WTC11 (cell line): Measurements from ENCODE around the gene ACTR3C.

ENCODE experiments used
- TP53 ChIP-seq: sonication (generic); formaldehyde crosslinking; IDR thresholded peaks from 2 replicates; pipeline ENCODE4 v1.8.1; 2023; ENCODE audit warnings: mild to moderate bottlenecking, missing genetic modification reagents
- TF ChIP-seq, protein P1 (sequence below): sonication (generic); formaldehyde crosslinking; IDR thresholded peaks from 2 replicates; pipeline ENCODE4 v1.8.1; 2023; ENCODE audit warnings: mild to moderate bottlenecking, moderate library complexity, missing genetic modification reagents
- TF ChIP-seq, protein P2 (sequence below): sonication (generic); formaldehyde crosslinking; IDR thresholded peaks from 2 replicates; pipeline ENCODE4 v1.8.1; 2023; ENCODE audit warnings: mild to moderate bottlenecking, missing genetic modification reagents, moderate library complexity

DNA sequence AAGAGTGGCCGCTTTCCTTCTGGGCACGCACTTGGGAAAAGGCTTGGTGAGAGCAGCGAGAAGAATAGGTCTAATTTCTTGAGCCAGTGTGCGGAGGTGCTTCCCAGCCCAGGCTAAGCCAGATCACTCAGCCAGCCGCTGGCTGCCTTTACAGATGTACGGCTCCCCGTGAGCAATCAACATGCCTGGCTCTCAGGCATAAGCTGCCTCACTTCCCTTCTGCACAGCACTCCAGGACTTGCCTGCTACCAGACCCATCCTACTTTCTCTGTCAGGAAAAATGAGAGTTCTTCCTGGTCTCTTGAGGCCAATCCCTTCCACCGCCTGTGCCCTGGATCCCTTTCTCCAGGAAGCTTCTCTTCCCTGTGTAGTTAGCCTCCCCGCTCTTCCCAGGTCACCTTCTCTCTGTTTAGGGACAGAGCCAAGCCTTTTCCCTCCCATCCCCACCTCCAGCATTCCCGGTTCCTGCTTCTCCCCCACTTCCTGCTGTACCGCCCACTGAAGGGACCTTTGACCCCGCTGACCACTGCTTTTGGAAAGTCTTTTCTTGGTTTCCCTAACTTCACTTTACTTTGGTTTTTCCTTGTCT lies 1.1 kb upstream of the ACTR3C start:
- TF ChIP-seq, protein P1, sequence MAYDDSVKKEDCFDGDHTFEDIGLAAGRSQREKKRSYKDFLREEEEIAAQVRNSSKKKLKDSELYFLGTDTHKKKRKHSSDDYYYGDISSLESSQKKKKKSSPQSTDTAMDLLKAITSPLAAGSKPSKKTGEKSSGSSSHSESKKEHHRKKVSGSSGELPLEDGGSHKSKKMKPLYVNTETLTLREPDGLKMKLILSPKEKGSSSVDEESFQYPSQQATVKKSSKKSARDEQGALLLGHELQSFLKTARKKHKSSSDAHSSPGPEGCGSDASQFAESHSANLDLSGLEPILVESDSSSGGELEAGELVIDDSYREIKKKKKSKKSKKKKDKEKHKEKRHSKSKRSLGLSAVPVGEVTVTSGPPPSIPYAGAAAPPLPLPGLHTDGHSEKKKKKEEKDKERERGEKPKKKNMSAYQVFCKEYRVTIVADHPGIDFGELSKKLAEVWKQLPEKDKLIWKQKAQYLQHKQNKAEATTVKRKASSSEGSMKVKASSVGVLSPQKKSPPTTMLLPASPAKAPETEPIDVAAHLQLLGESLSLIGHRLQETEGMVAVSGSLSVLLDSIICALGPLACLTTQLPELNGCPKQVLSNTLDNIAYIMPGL (CRISPR knock-in tag), result no peak
- TF ChIP-seq TP53 (CRISPR knock-in tag), result no peak
- TF ChIP-seq, protein P2, sequence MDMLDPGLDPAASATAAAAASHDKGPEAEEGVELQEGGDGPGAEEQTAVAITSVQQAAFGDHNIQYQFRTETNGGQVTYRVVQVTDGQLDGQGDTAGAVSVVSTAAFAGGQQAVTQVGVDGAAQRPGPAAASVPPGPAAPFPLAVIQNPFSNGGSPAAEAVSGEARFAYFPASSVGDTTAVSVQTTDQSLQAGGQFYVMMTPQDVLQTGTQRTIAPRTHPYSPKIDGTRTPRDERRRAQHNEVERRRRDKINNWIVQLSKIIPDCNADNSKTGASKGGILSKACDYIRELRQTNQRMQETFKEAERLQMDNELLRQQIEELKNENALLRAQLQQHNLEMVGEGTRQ, result no peak
